Measurements from ENCODE around the gene PRKCQ.
"Not testable (repeated sequence)": the region's sequence is repeated elsewhere in the genome, so short reads cannot be mapped to it uniquely, and the experiment has no call there.

PRKCQ gene

DNA sequence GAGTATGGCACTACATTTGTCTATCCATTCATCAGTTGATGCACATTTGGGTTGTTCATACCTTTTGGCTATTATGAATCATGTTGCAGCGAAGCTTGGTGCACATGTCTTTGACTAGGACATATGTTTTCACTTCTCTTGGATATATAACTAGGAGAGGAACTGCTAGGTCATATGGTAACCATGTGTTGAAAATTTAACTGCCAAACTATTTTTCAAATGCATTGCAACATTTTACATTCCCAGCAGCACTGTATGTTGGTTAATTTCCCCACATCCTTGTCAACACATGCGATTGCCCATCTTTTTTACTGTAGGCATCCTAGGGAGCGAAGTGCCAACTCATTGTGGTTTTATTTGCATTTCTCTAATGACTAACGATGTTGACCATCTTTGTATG lies 183.4 kb downstream of the PRKCQ start:
- DNase-seq: no peak
- TF ChIP-seq GATA1 (IDR thresholded peaks at IDR 0.05; ENCODE audit: low read depth, low read length): no peak
- no peak for TF ChIP-seq POLR2A (IDR thresholded peaks at IDR 0.05; ENCODE audit: low read length)

DNA sequence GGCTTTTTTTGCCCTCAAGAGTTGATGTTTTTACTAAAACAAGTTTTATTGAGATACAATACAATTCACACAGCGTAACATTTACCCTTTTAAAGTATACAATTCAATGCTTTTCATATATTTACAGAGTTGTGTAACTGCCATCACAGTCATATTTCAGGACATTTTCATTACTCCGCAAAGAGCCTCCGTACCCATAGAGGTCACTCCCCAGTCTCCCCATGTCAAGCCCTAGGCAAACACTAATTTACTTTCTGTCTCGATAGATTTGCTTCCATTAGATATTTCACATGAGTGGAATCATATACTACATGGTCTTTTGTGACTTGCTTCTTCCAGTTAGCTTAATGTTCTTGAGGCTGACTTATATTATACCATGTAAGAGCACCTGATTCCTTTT lies 183.8 kb downstream of the PRKCQ start:
- DNase-seq: no peak
- TF ChIP-seq GATA1 (IDR thresholded peaks at IDR 0.05; ENCODE audit: low read depth, low read length) (no peak), POLR2A (IDR thresholded peaks at IDR 0.05; ENCODE audit: low read length) (no peak)

DNA sequence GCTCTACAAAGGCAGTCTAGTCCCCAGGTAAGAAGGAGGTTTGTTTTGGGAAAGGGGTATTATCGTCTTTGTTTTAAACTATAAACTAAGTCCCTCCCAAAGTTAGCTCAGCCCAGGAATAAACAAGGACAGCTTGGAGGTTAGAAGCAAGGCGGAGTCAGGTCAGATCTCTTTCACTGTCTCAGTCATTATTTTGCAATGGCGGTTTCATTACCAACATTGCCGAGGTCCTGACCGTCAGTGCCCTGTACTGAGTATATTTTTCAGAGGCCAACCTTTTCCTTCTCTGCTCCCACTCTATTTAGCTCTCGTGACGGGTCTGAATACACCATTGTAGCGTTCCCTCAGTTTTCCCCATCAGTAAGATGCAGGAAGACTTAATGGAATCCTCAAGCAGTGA lies 184.5 kb downstream of the PRKCQ start:
- DNase-seq: no peak
- TF ChIP-seq POLR2A (IDR thresholded peaks at IDR 0.05; ENCODE audit: low read length) (no peak), GATA1 (IDR thresholded peaks at IDR 0.05; ENCODE audit: low read depth, low read length) (no peak)

DNA sequence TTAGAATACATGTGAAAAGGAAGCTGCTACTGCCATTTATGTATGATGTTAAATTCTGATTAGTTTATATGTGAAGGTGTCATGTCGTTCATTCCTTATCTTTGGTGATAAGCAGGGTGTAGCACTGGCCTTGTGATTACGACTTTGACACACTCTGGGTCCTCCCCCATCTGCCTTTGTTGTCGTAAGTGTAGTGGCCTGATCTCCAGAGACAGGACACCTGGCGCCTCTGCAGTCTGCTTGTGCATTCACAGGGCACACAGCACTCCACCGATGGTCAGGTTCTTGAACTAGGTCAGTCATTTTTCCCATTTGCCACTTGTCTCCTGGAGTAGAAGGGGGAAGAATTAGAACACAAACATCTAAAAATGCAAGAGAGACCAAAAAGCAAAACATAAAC lies 186.0 kb downstream of the PRKCQ start:
- DNase-seq: peak in 1 of 2 experiments; percentile 17
- TF ChIP-seq GATA1 (IDR thresholded peaks at IDR 0.05; ENCODE audit: low read depth, low read length) (no peak), POLR2A (IDR thresholded peaks at IDR 0.05; ENCODE audit: low read length) (no peak)

DNA sequence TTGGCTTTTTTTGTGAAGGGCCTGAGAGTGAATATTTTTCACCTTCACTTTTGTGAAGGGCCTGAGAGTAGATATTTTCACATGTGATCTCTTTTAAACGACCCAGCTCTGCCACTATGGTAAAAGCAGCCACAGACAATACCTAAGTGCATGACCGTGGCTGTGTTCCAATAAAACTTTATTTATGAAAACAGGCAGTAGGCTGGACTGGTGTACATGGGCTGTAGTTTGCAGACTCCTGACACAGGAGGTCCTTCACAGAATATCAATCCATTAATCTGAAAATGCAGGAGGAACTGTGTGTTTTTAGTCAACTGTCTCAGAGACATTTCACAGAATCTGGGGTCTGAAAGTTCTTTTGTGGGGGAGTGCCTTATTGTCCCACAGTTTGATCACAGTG lies 186.9 kb downstream of the PRKCQ start:
- DNase-seq: no peak
- TF ChIP-seq GATA1 (IDR thresholded peaks at IDR 0.05; ENCODE audit: low read depth, low read length): no peak
- TF ChIP-seq POLR2A (IDR thresholded peaks at IDR 0.05; ENCODE audit: low read length): no peak

DNA sequence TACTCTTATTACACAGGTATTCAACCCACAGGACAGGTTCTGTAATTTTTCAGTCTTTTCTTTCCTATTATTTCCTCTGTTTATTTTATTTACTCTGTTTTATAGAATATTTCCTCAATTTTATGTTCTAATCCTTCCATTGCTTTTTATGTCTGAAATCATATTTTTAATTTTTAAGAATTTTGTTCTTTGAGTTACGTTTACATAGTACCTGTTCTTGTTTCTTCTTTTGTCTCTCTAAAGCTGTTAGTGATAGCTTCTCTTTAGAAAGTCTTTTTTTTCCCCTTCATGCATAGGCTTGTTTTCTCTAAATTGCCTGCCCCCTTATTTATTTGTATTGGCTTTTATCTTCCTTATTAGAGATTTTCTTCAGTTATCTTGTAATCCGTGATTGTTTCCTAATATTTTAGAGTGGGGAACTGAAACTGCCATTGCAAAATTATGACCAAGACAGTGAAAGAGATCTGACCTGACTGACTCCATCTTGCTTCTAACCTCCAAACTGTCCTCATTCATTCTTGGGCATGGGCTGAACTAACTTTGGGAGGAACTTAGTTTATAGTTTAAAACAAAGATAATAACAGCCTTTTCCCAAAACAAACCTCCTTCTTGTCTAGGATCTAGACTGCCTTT lies 189.7 kb downstream of the PRKCQ start:
- no peak for DNase-seq
- TF ChIP-seq GATA1 (IDR thresholded peaks at IDR 0.05; ENCODE audit: low read depth, low read length) (no peak), POLR2A (IDR thresholded peaks at IDR 0.05; ENCODE audit: low read length) (no peak)

DNA sequence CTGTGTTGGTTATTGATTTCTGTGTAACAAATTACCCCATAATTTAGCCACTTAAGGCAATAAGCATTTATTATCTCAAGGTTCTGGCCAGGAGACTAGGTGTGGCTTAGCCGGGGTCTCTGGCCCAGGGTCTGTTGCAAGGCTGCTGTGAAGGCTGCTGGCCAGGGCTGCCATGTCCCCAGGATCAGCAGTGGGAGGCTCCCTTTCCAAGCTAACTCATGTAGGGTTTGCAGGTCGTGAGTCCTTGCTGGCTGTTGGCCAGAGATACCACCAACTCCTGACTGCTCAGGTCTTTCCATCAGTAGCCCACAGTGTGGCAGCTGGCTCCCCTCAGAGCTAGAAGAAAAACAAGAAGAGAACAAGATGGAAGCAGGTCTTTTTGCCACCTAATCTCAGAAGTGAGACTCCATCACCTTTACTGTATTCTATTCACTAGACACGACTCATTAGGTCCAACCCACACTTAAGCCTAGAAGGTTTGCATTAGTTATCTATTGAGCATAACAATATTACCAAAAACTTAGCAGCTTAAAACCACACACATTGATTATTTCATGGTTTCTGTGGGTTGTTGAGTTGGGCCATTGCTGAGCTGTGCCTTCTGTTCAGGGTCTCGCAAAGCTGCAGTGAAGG lies 191.7 kb downstream of the PRKCQ start:
- no peak for TF ChIP-seq POLR2A (IDR thresholded peaks at IDR 0.05; ENCODE audit: low read length)
- TF ChIP-seq GATA1 (IDR thresholded peaks at IDR 0.05; ENCODE audit: low read depth, low read length): no peak
- DNase-seq: no peak

DNA sequence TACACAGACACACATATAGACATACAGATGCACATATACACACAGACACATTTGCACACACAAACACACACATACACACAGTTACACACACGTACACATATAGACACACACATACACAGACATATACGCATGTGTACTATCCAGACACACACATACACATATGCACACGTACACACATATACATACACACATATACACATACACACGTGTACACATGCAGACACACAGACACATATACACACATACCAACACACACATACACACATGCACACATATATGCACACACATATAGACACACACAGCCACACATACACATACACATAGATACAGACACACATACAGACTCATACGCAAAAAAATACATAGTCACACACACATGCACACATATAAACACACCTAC lies 193.1 kb downstream of the PRKCQ start:
- DNase-seq: no peak
- TF ChIP-seq POLR2A (IDR thresholded peaks at IDR 0.05; ENCODE audit: low read length) (no peak), GATA1 (IDR thresholded peaks at IDR 0.05; ENCODE audit: low read depth, low read length) (no peak)

DNA sequence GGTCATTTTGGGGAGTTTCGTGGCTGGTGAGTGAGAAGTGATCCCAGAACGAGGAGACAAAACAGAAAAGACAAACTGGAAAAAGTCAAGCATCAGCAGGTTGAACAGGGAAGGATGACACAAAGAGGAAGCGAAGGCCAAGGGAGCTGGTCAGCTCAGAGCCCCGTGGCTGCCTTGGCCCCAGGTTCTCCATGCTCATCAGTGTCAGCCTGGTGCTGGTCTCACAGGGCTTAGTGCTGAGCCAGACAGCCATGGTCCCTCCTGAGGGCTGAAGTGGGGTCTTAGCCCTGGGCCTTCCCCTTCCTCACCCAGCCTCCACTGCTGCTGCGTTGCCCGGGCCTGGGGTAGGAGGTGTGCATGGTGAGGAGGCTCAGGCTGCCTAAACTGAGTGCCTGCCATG lies 193.7 kb downstream of the PRKCQ start:
- TF ChIP-seq GATA1 (IDR thresholded peaks at IDR 0.05; ENCODE audit: low read depth, low read length) (no peak), POLR2A (IDR thresholded peaks at IDR 0.05; ENCODE audit: low read length) (no peak)
- no peak for DNase-seq

DNA sequence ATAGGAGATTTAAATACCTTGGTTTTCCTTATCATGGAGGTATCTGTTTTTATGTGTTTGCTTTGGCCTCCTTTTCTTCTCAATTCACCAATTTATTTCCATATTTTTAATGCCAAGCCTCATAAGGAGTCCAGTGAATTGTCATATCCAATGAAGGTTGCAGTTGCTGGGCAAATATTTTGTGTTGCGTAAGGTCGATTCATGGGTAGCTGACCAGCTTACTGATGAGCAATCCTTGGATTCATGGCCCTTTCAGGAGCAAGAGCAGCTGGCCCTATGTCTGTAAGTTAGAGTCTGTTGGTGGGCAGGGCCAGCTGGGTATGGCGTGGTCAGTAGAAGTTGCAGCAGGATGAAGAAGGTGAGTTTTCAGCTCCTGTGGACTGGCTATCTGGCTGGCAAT lies 194.4 kb downstream of the PRKCQ start:
- no peak for DNase-seq
- TF ChIP-seq POLR2A (IDR thresholded peaks at IDR 0.05; ENCODE audit: low read length) (no peak), GATA1 (IDR thresholded peaks at IDR 0.05; ENCODE audit: low read depth, low read length) (no peak)

DNA sequence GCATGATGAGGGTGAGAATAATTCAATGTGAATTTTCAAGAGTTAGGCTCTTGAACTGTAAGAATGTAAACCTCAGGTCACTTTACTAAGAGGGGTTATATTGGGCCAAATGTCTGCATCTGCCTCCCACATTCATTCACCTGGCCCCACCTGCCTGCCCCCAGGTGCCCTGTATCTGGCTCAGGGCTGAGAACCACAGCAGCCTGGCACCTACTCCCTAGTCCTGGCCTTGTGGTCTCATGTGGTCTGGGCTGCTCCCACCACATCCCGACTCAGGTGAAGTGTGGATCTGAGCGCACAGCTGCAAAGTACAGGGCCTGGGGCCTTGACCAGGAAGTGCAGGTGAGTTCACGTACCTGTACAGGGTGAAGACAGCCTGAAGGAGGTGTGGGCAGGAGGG lies 195.2 kb downstream of the PRKCQ start:
- no peak for TF ChIP-seq GATA1 (IDR thresholded peaks at IDR 0.05; ENCODE audit: low read depth, low read length)
- no peak for TF ChIP-seq POLR2A (IDR thresholded peaks at IDR 0.05; ENCODE audit: low read length)
- no peak for DNase-seq

DNA sequence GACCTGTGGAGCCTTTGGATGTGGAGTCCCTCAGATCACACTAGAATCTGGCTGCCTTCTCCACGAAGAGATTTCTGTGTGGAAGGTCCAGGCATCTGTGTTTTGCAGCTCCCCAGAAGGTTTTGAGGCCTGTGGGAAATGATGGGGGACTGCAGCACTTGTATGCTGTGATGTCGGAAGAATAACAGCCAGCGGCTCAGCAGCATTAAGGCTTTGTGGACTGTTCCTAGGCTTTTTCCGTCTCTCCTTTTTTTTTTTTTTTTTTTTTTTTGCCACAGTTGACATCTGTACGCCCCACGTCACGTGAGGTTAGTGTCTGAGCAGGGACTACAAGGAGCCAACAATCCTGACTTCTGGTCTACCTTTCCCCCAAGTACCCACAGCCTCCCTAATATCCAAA lies 196.0 kb downstream of the PRKCQ start:
- TF ChIP-seq GATA1 (IDR thresholded peaks at IDR 0.05; ENCODE audit: low read depth, low read length) (no peak), POLR2A (IDR thresholded peaks at IDR 0.05; ENCODE audit: low read length) (no peak)

DNA sequence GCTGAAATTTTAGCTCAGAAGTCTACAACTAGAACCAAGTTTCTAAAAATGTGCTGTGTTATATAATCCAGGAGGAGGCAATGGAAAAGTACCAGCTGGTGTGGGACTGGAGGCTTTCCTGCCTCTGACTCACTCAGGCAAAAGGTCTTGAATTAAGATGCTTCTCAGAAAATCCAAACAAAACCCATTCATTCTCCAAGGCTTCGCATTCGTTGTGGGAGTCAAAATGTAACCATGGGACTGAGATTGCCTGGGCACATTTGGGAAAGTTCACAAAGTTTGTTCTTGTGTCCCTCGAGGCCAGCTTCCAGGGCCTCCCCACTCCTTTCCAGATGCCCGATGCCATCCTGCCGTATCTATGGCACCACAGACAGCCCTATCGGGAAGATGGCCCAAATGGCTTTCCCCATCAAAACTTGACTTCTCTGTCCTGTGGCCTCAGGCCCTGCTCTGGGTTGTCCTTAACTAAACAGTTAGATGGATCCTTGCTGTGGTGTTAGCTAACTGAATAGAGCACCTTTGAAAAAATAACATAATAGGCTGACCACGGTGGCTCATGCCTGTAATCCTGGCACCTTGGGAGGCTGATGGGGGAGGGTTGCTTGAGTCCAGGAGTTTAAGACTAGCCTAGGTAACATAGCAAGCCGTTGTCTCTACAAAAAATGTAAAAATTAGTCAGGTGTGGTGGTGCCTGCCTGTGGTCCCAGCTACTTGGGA lies 196.8 kb downstream of the PRKCQ start:
- DNase-seq: no peak
- TF ChIP-seq GATA1 (IDR thresholded peaks at IDR 0.05; ENCODE audit: low read depth, low read length): no peak
- no peak for TF ChIP-seq POLR2A (IDR thresholded peaks at IDR 0.05; ENCODE audit: low read length)

More for the DNA sequence above, 196.0 kb downstream of the PRKCQ start:
- no peak for DNase-seq

DNA sequence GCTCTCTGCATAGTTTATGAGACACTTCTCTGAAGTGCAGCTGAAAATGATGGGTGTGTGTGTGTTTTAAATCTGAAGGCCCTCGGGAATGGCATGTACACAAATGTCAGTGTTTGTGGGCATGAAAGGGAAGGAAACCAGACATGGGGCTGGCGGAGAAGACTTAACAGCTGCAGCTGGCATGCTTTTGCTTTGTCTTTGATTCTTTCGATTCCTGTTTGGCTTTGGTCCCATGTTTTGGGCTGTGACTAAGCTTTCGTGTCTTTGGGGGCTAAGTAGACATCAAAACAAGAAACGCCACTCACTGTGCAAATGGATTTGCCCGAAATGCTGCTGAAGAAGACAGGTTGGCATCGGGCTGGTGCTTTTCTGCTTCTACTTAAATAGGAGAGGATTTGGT lies 198.0 kb downstream of the PRKCQ start:
- no peak for TF ChIP-seq GATA1 (IDR thresholded peaks at IDR 0.05; ENCODE audit: low read depth, low read length)
- no peak for TF ChIP-seq POLR2A (IDR thresholded peaks at IDR 0.05; ENCODE audit: low read length)
- no peak for DNase-seq

DNA sequence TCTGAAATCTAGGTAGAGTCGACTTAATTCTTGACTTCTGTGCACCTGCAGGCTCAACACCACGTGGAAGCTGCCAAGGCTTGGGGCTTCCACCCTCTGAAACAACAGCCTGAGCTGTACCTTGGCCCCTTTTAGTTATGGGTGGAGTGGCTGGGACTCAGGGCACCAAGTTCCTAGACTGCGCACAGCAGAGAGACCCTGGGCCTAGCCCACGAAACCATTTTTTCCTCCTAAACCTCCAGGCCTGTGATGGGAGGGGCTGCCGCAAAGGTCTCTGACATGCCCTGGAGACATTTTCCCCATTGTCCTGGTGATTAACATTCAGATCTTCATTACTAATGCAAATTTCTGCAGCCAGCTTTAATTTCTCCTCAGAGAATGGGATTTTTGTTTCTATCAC lies 199.6 kb downstream of the PRKCQ start:
- DNase-seq: not testable (repeated sequence)

Data from erythroblast (primary cell).